Osteocyte (in vitro differentiated cells): ENCODE data around the gene CCDC192. TPM values are rescaled to one million over a fixed set of nuclear protein-coding genes. Genes with fewer than 3 reads are reported as not detected.

Source experiments
- DNase-seq: peaks from one replicate; pipeline ENCODE4 v3.0.0; 2021; ENCODE audit warnings: mixed read lengths; ENCODE audit not compliant: unreplicated experiment; ENCODE audit errors: extremely low spot score
- H3K27ac Mint-ChIP-seq: one replicate; pipeline ENCODE4 v1.8.0; 2021; ENCODE audit warnings: mild to moderate bottlenecking, mixed read lengths; ENCODE audit not compliant: unreplicated experiment
- H3K27me3 Mint-ChIP-seq: one replicate; pipeline ENCODE4 v1.8.0; 2021; ENCODE audit warnings: mixed read lengths; ENCODE audit not compliant: unreplicated experiment
- H3K36me3 Mint-ChIP-seq: one replicate; pipeline ENCODE4 v1.8.0; 2021; ENCODE audit warnings: mixed read lengths; ENCODE audit not compliant: unreplicated experiment
- H3K4me1 Mint-ChIP-seq: one replicate; pipeline ENCODE4 v1.8.0; 2021; ENCODE audit warnings: mixed read lengths; ENCODE audit not compliant: unreplicated experiment
- H3K4me3 Mint-ChIP-seq: one replicate; pipeline ENCODE4 v1.8.0; 2021; ENCODE audit warnings: mild to moderate bottlenecking, moderate library complexity, mixed read lengths; ENCODE audit not compliant: unreplicated experiment
- H3K9me3 Mint-ChIP-seq: one replicate; pipeline ENCODE4 v1.8.0; 2021; ENCODE audit warnings: mixed read lengths; ENCODE audit not compliant: unreplicated experiment
- total RNA-seq: library from RNA; stranded (reverse); gene quantifications from 2 replicates; pipeline ENCODE4 v1.2.1, GENCODE V29; 2021
- TF ChIP-seq, protein P1 (sequence below): fragments of 200-600 bp; sonication (generic); IDR thresholded peaks from 2 replicates; pipeline ENCODE4 v1.5.0; 2021; ENCODE audit warnings: antibody characterized with exemption, mild to moderate bottlenecking, moderate library complexity

Gene CCDC192
- total RNA-seq, 1 donor from 2014 or later: not detected

- no peak overlapping the region for H3K27ac Mint-ChIP-seq
- TF ChIP-seq, protein P1, sequence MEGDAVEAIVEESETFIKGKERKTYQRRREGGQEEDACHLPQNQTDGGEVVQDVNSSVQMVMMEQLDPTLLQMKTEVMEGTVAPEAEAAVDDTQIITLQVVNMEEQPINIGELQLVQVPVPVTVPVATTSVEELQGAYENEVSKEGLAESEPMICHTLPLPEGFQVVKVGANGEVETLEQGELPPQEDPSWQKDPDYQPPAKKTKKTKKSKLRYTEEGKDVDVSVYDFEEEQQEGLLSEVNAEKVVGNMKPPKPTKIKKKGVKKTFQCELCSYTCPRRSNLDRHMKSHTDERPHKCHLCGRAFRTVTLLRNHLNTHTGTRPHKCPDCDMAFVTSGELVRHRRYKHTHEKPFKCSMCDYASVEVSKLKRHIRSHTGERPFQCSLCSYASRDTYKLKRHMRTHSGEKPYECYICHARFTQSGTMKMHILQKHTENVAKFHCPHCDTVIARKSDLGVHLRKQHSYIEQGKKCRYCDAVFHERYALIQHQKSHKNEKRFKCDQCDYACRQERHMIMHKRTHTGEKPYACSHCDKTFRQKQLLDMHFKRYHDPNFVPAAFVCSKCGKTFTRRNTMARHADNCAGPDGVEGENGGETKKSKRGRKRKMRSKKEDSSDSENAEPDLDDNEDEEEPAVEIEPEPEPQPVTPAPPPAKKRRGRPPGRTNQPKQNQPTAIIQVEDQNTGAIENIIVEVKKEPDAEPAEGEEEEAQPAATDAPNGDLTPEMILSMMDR: no peak
- H3K27me3 Mint-ChIP-seq: no peaks in the 10 kb centered on the region
- H3K9me3 Mint-ChIP-seq: no peaks in the 10 kb centered on the region
- H3K4me1 Mint-ChIP-seq: peaks cover 45% of the 10 kb centered on the region
- no peak for DNase-seq
- peaks cover 10% of the 10 kb centered on the region for H3K36me3 Mint-ChIP-seq
- no peak overlapping the region for H3K4me3 Mint-ChIP-seq
Observed at GRCh38 chr5:127961763-127962145, 258.6 kb downstream of the CCDC192 start.

DNA sequence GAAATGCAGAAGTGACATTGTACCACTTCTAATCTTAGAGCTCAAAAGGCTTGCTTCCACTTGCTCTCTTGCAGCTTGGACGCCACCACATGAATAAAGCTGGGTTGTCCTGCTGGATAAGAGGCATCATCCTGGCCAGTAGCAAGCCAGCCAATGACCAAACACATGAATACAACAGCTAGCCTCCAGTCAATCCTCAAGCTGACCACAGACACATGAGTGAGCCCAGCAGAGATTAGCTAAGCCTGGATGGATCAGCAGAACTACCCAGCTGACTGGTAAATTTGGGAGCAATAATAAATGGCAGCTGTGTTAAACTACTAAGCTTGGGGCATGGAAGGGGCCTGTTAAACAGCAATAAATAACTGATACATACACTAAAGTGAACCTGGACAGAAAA lies 259.3 kb downstream of the CCDC192 start:
- Mint-ChIP-seq H3K36me3 (peaks cover 12% of the 10 kb centered on the region), H3K27me3 (no peaks in the 10 kb centered on the region), H3K27ac (no peak overlapping the region), H3K9me3 (no peaks in the 10 kb centered on the region), H3K4me3 (no peak overlapping the region), H3K4me1 (peaks cover 42% of the 10 kb centered on the region)
- TF ChIP-seq, protein P1: no peak
- no peak for DNase-seq

- no peak overlapping the region for H3K27ac Mint-ChIP-seq
- TF ChIP-seq, protein P1: no peak
- H3K4me1 Mint-ChIP-seq: peaks cover 36% of the 10 kb centered on the region
- no peaks in the 10 kb centered on the region for H3K9me3 Mint-ChIP-seq
- H3K4me3 Mint-ChIP-seq: no peak overlapping the region
- peaks cover 12% of the 10 kb centered on the region for H3K36me3 Mint-ChIP-seq
- no peak for DNase-seq
- no peaks in the 10 kb centered on the region for H3K27me3 Mint-ChIP-seq
Observed at GRCh38 chr5:127963233-127963632, 260.0 kb downstream of the CCDC192 start.

GRCh38 chr5:127963931-127964330 lies 260.7 kb downstream of the CCDC192 start:
- Mint-ChIP-seq H3K4me1 (peaks cover 29% of the 10 kb centered on the region), H3K36me3 (peaks cover 12% of the 10 kb centered on the region), H3K27ac (no peak overlapping the region), H3K4me3 (no peak overlapping the region), H3K9me3 (no peaks in the 10 kb centered on the region), H3K27me3 (no peaks in the 10 kb centered on the region)
- DNase-seq: no peak
- TF ChIP-seq, protein P1: no peak

DNA sequence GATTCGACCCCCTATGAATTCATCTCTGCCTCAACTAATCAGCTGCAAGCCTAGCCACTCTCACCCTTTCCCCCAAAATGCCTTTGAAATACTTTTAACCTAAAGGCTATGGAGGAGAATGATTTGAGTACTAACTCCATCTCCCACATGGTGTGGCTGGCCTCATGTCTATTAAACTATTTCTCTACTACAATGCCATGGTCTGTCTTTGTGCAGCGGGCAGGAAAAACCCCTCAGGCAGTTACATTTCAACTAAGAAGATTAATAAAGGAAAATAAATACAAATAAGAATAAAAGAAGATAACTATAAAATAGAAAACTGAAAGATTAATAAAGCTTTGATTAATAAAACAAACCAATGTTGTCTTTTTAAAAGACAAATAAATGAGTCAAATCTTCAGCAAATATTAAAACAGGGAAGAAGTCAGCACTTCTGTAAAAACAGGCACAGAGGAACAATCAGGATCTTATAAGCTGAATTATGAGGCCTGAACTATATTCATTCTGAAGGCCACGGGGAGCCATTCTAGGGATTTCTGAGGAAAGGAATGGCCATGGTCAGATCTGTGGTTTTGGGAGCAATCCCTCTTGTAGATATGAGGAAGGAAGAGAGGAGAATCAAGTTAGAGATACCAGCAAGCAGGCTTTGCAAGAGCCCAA lies 264.3 kb downstream of the CCDC192 start:
- H3K36me3 Mint-ChIP-seq: peaks cover 12% of the 10 kb centered on the region
- TF ChIP-seq, protein P1: no peak

More for the DNA sequence above, 264.3 kb downstream of the CCDC192 start:
- DNase-seq: no peak
- peaks cover 12% of the 10 kb centered on the region for H3K4me1 Mint-ChIP-seq
- no peaks in the 10 kb centered on the region for H3K27me3 Mint-ChIP-seq
- no peak overlapping the region for H3K27ac Mint-ChIP-seq
- H3K9me3 Mint-ChIP-seq: no peaks in the 10 kb centered on the region
- H3K4me3 Mint-ChIP-seq: no peak overlapping the region
